ENCODE results near the gene HNRNPF.

The HNRNPF gene

GRCh38 chr10:43404704-43405084 is 4.3 kb downstream of the HNRNPF start:
- no peaks in the 10 kb centered on the region for H3K27me3 ChIP-seq (replicated peaks in 2 of 5; ENCODE audit: control insufficient read depth in 4 of 5, insufficient read depth in 5 of 5, low read length in 4 of 5)
- peak overlapping the region in 1 of 2 experiments; percentile 34 for H3K27ac ChIP-seq (ENCODE audit: insufficient read depth in 1 of 2, low read depth in 1 of 2, low read length in 2 of 2, poor library complexity in 1 of 2, severe bottlenecking in 2 of 2)
- H3K36me3 ChIP-seq (ENCODE audit: control insufficient read depth in 4 of 4, insufficient read depth in 4 of 4, low read length in 3 of 4) = peaks cover 1 to 33% (median 7%) of the 10 kb centered on the region in 4 experiments
- ChIA-PET POLR2A (no interaction called here), CTCF (interaction anchor here (1.5 kb wide), 1 partner anchor 13 kb away, joined by 6 read pairs; no protein-coding TSS in a partner anchor)
- no peaks in the 10 kb centered on the region for H3K9me3 ChIP-seq (ENCODE audit: control extremely low read depth in 1 of 5, control insufficient read depth in 4 of 5, insufficient read depth in 2 of 5, low read depth in 1 of 5, low read length in 4 of 5)
- WGBS (ENCODE audit: insufficient coverage) = no CpG with 5 or more reads among the region's 6 CpGs
- peak in 2 of 3 donors; percentile 61 to 66 for DNase-seq
- peaks cover 10 to 74% (median 56%) of the 10 kb centered on the region in 4 experiments for H3K4me1 ChIP-seq (ENCODE audit: control extremely low read depth in 1 of 4, control insufficient read depth in 4 of 4, insufficient read depth in 4 of 4, low read length in 3 of 4)
- H3K4me3 ChIP-seq (ENCODE audit: control insufficient read depth in 1 of 7, extremely low read depth in 1 of 7, insufficient read depth in 4 of 7, low read depth in 2 of 7, low read length in 6 of 7) = peak overlapping the region in 3 of 7 experiments; percentile 42 to 85 (median 42)

GRCh38 chr10:43403911-43404703 is 4.9 kb downstream of the HNRNPF start:
- peaks cover 12 to 76% (median 59%) of the 10 kb centered on the region in 4 experiments for H3K4me1 ChIP-seq (ENCODE audit: control extremely low read depth in 1 of 4, control insufficient read depth in 4 of 4, insufficient read depth in 4 of 4, low read length in 3 of 4)
- ChIA-PET CTCF (interaction anchor here (1.6 to 1.7 kb wide), 3 partner anchors 10 to 15 kb away, joined by 3 to 6 read pairs (median 4); no protein-coding TSS in a partner anchor), POLR2A (no interaction called here)
- peaks cover 2 to 39% (median 12%) of the 10 kb centered on the region in 4 experiments for H3K36me3 ChIP-seq (ENCODE audit: control insufficient read depth in 4 of 4, insufficient read depth in 4 of 4, low read length in 3 of 4)
- H3K27me3 ChIP-seq (replicated peaks in 2 of 5; ENCODE audit: control insufficient read depth in 4 of 5, insufficient read depth in 5 of 5, low read length in 4 of 5) = no peaks in the 10 kb centered on the region
- H3K4me3 ChIP-seq (ENCODE audit: control insufficient read depth in 1 of 7, extremely low read depth in 1 of 7, insufficient read depth in 4 of 7, low read depth in 2 of 7, low read length in 6 of 7) = peak overlapping the region in 2 of 7 experiments; percentile 42 to 85
- peak in 1 of 3 donors; percentile 20 for DNase-seq
- peak overlapping the region in 1 of 2 experiments; percentile 34 for H3K27ac ChIP-seq (ENCODE audit: insufficient read depth in 1 of 2, low read depth in 1 of 2, low read length in 2 of 2, poor library complexity in 1 of 2, severe bottlenecking in 2 of 2)
- no peaks in the 10 kb centered on the region for H3K9me3 ChIP-seq (ENCODE audit: control extremely low read depth in 1 of 5, control insufficient read depth in 4 of 5, insufficient read depth in 2 of 5, low read depth in 1 of 5, low read length in 4 of 5)
- WGBS (ENCODE audit: insufficient coverage) = 91% methylated on average over 6 of the region's 14 CpGs

GRCh38 chr10:43402880-43403452 is 6.0 kb downstream of the HNRNPF start:
- Histone ChIP-seq H3K36me3 (ENCODE audit: control insufficient read depth in 4 of 4, insufficient read depth in 4 of 4, low read length in 3 of 4) (peaks cover 2 to 45% (median 12%) of the 10 kb centered on the region in 4 experiments), H3K4me3 (ENCODE audit: control insufficient read depth in 1 of 7, extremely low read depth in 1 of 7, insufficient read depth in 4 of 7, low read depth in 2 of 7, low read length in 6 of 7) (no peak overlapping the region), H3K27ac (ENCODE audit: insufficient read depth in 1 of 2, low read depth in 1 of 2, low read length in 2 of 2, poor library complexity in 1 of 2, severe bottlenecking in 2 of 2) (no peak overlapping the region), H3K9me3 (ENCODE audit: control extremely low read depth in 1 of 5, control insufficient read depth in 4 of 5, insufficient read depth in 2 of 5, low read depth in 1 of 5, low read length in 4 of 5) (no peaks in the 10 kb centered on the region), H3K27me3 (replicated peaks in 2 of 5; ENCODE audit: control insufficient read depth in 4 of 5, insufficient read depth in 5 of 5, low read length in 4 of 5) (no peaks in the 10 kb centered on the region), H3K4me1 (ENCODE audit: control extremely low read depth in 1 of 4, control insufficient read depth in 4 of 4, insufficient read depth in 4 of 4, low read length in 3 of 4) (peaks cover 12 to 87% (median 66%) of the 10 kb centered on the region in 4 experiments)
- DNase-seq = no peak
- WGBS (ENCODE audit: insufficient coverage) = 92% methylated on average over 5 of the region's 7 CpGs
- POLR2A ChIA-PET = no interaction called here
- CTCF ChIA-PET = interaction anchor here (0.5 to 1.7 kb wide), 4 partner anchors 8 to 38 kb away, joined by 3 to 6 read pairs (median 4); no protein-coding TSS in a partner anchor

DNA sequence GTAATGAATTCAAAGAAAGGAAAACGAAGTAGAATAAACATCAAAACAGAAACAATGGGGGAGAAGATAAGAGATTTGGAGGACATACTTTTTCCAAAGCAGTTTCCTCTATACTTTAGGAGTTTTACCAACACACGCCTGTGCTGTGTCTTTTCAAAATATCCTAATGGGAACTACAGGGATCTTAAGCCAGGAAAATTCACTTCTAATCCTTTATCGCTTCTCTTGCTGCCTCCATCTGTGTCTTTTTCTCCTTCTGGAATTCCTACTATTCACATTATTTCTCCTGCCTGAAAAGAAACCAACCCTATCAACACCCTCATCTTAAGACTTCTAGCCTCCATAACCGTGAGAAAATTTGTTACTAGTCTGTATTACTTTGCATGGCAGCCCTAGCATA is 6.8 kb downstream of the HNRNPF start:
- Histone ChIP-seq H3K27ac (ENCODE audit: insufficient read depth in 1 of 2, low read depth in 1 of 2, low read length in 2 of 2, poor library complexity in 1 of 2, severe bottlenecking in 2 of 2) (peak overlapping the region in 1 of 2 experiments; percentile 54), H3K27me3 (replicated peaks in 2 of 5; ENCODE audit: control insufficient read depth in 4 of 5, insufficient read depth in 5 of 5, low read length in 4 of 5) (no peaks in the 10 kb centered on the region), H3K9me3 (ENCODE audit: control extremely low read depth in 1 of 5, control insufficient read depth in 4 of 5, insufficient read depth in 2 of 5, low read depth in 1 of 5, low read length in 4 of 5) (no peaks in the 10 kb centered on the region), H3K4me3 (ENCODE audit: control insufficient read depth in 1 of 7, extremely low read depth in 1 of 7, insufficient read depth in 4 of 7, low read depth in 2 of 7, low read length in 6 of 7) (no peak overlapping the region), H3K4me1 (ENCODE audit: control extremely low read depth in 1 of 4, control insufficient read depth in 4 of 4, insufficient read depth in 4 of 4, low read length in 3 of 4) (peaks cover 17 to 90% (median 68%) of the 10 kb centered on the region in 4 experiments), H3K36me3 (ENCODE audit: control insufficient read depth in 4 of 4, insufficient read depth in 4 of 4, low read length in 3 of 4) (peaks cover 2 to 45% (median 12%) of the 10 kb centered on the region in 4 experiments)
- POLR2A ChIA-PET = no interaction called here
- 92% methylated on average over 2 of the region's 4 CpGs for WGBS (ENCODE audit: insufficient coverage)
- DNase-seq = no peak
- CTCF ChIA-PET = interaction anchor here (1.6 kb wide), 1 partner anchor 12 kb away, joined by 6 read pairs; no protein-coding TSS in a partner anchor

GRCh38 chr10:43401627-43402026 is 7.4 kb downstream of the HNRNPF start:
- peak overlapping the region; percentile 25 to 54 for H3K27ac ChIP-seq (ENCODE audit: insufficient read depth in 1 of 2, low read depth in 1 of 2, low read length in 2 of 2, poor library complexity in 1 of 2, severe bottlenecking in 2 of 2)
- H3K9me3 ChIP-seq (ENCODE audit: control extremely low read depth in 1 of 5, control insufficient read depth in 4 of 5, insufficient read depth in 2 of 5, low read depth in 1 of 5, low read length in 4 of 5) = no peaks in the 10 kb centered on the region
- WGBS (ENCODE audit: insufficient coverage) = no CpG with 5 or more reads among the region's 2 CpGs
- H3K36me3 ChIP-seq (ENCODE audit: control insufficient read depth in 4 of 4, insufficient read depth in 4 of 4, low read length in 3 of 4) = peaks cover 2 to 45% (median 12%) of the 10 kb centered on the region in 4 experiments
- peaks cover 17 to 88% (median 67%) of the 10 kb centered on the region in 4 experiments for H3K4me1 ChIP-seq (ENCODE audit: control extremely low read depth in 1 of 4, control insufficient read depth in 4 of 4, insufficient read depth in 4 of 4, low read length in 3 of 4)
- no peaks in the 10 kb centered on the region for H3K27me3 ChIP-seq (replicated peaks in 2 of 5; ENCODE audit: control insufficient read depth in 4 of 5, insufficient read depth in 5 of 5, low read length in 4 of 5)
- no peak overlapping the region for H3K4me3 ChIP-seq (ENCODE audit: control insufficient read depth in 1 of 7, extremely low read depth in 1 of 7, insufficient read depth in 4 of 7, low read depth in 2 of 7, low read length in 6 of 7)
- POLR2A ChIA-PET = no interaction called here
- no peak for DNase-seq
- CTCF ChIA-PET = interaction anchor here (0.6 to 1.6 kb wide), 3 partner anchors 11 to 169 kb away, joined by 3 to 6 read pairs (median 3); no protein-coding TSS in a partner anchor

DNA sequence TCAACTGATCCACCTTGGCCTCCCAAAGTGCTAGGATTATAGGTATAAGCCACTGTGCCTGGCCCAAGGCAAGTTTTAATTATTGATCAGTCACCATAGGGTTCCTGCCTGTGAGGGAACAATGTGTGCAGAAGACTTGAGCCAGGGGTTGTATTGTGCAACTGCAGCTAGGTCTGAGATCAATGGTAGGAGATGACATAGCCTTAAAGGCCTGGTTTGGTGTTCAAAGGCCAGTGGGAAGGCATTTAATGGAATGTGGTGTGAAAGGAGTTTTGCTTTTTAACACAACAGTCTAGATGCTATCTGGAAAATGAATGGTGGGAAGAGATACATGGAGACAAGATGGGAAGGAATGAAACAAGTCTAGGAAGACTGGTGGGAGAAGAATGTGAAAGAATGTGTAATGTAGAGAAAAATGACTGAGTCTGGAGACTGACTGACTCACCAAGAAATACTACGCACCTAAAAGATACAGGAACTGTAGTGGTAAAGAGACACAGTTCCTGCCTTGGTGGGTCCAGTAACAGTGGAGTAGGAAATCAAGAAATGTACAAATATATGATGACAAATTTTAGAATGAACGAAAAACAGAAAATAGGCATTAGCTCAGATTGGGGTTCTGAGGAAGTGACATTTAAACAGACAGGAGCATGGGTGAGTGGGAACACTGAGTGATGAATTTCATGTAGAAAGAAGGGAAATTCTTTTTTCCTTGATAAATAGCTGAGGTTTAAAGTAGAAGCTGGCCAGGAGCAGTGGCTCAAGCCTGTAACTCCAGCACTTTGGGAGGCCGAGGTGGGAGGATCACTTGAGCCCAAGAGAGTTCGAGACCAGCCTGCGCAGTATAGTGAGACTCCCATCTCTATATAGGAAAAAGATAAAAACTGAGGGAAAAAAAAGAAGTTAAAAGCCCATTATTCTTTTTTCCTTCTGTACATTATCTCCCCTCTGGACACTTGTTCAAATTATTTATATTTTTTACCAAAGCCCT is 9.4 kb downstream of the HNRNPF start:
- Histone ChIP-seq H3K9me3 (ENCODE audit: control extremely low read depth in 1 of 5, control insufficient read depth in 4 of 5, insufficient read depth in 2 of 5, low read depth in 1 of 5, low read length in 4 of 5) (no peaks in the 10 kb centered on the region), H3K36me3 (ENCODE audit: control insufficient read depth in 4 of 4, insufficient read depth in 4 of 4, low read length in 3 of 4) (peaks cover 2 to 56% (median 17%) of the 10 kb centered on the region in 4 experiments), H3K4me1 (ENCODE audit: control extremely low read depth in 1 of 4, control insufficient read depth in 4 of 4, insufficient read depth in 4 of 4, low read length in 3 of 4) (peaks cover 16 to 85% (median 66%) of the 10 kb centered on the region in 4 experiments), H3K4me3 (ENCODE audit: control insufficient read depth in 1 of 7, extremely low read depth in 1 of 7, insufficient read depth in 4 of 7, low read depth in 2 of 7, low read length in 6 of 7) (no peak overlapping the region), H3K27ac (ENCODE audit: insufficient read depth in 1 of 2, low read depth in 1 of 2, low read length in 2 of 2, poor library complexity in 1 of 2, severe bottlenecking in 2 of 2) (peak overlapping the region in 1 of 2 experiments; percentile 51), H3K27me3 (replicated peaks in 2 of 5; ENCODE audit: control insufficient read depth in 4 of 5, insufficient read depth in 5 of 5, low read length in 4 of 5) (no peaks in the 10 kb centered on the region)
- 100% methylated on average over 2 of the region's 5 CpGs for whole genome bisulfite sequencing (ENCODE audit: insufficient coverage)
- no peak for DNase-seq
- ChIA-PET CTCF (interaction anchor here (0.7 to 1.1 kb wide), 2 partner anchors 8 to 20 kb away, joined by 3 to 4 read pairs; no protein-coding TSS in a partner anchor), POLR2A (no interaction called here)

Measured in common myeloid progenitor, CD34-positive (primary cell).